H9 (cell line): ENCODE results near the gene PODXL2. TPM values are rescaled to one million over a fixed set of nuclear protein-coding genes. Genes with fewer than 3 reads are reported as not detected.
A peak's percentile ranks its signal among the peaks of the same experiment; 100 is the strongest.

Experiments used
- DNase-seq: peaks from one replicate; pipeline ENCODE4 v3.0.0-alpha.2; 2017
- H2AFZ ChIP-seq: one replicate; pipeline ENCODE4 v1.6.1; 2013; ENCODE audit warnings: mild to moderate bottlenecking, low read length, control low read depth, moderate library complexity
- H2AK5ac ChIP-seq: 2 replicates; pipeline ENCODE4 v1.6.1; 2013; ENCODE audit warnings: low read length, control low read depth, mixed read lengths; ENCODE audit not compliant: insufficient read length
- H2BK120ac ChIP-seq: one replicate; pipeline ENCODE4 v1.6.1; 2013; ENCODE audit warnings: low read depth, mild to moderate bottlenecking, low read length, control low read depth, inconsistent platforms; ENCODE audit not compliant: poor library complexity, severe bottlenecking
- H2BK12ac ChIP-seq: 2 replicates; pipeline ENCODE4 v1.6.1; 2013; ENCODE audit warnings: low read length, control low read depth, mixed read lengths, low read depth; ENCODE audit not compliant: insufficient read length
- H2BK15ac ChIP-seq: 2 replicates; pipeline ENCODE4 v1.6.1; 2013; ENCODE audit warnings: low read depth, low read length, control low read depth
- H2BK20ac ChIP-seq: one replicate; pipeline ENCODE4 v1.6.1; 2013; ENCODE audit warnings: low read depth, mild to moderate bottlenecking, low read length, control low read depth, inconsistent platforms; ENCODE audit not compliant: poor library complexity, severe bottlenecking
- H2BK5ac ChIP-seq: 2 replicates; pipeline ENCODE4 v1.6.1; 2013; ENCODE audit warnings: low read length, control low read depth, mixed read lengths; ENCODE audit not compliant: insufficient read length
- H3K14ac ChIP-seq: 2 replicates; pipeline ENCODE4 v1.6.1; 2013; ENCODE audit warnings: low read length, control low read depth; ENCODE audit not compliant: insufficient read depth
- H3K18ac ChIP-seq: 2 replicates; pipeline ENCODE4 v1.6.1; 2013; ENCODE audit warnings: low read depth, mild to moderate bottlenecking, mixed read lengths, low read length, control low read depth; ENCODE audit not compliant: insufficient read length
- H3K23ac ChIP-seq: 2 replicates; pipeline ENCODE4 v1.6.1; 2013; ENCODE audit warnings: low read length, control low read depth, mixed read lengths, low read depth; ENCODE audit not compliant: insufficient read length
- H3K23me2 ChIP-seq: 2 replicates; pipeline ENCODE4 v1.6.1; 2013; ENCODE audit warnings: low read depth, mild to moderate bottlenecking, mixed read lengths, low read length, control low read depth; ENCODE audit not compliant: insufficient read length, poor library complexity, severe bottlenecking
- H3K27ac ChIP-seq: 2 replicates; pipeline ENCODE4 v1.5.1; 2013; ENCODE audit warnings: low read length, control low read depth, mixed read lengths, low read depth; ENCODE audit not compliant: insufficient read length
- H3K27me3 ChIP-seq: 2 replicates; pipeline ENCODE4 v1.6.1; 2013; ENCODE audit warnings: low read length, control low read depth, inconsistent platforms; ENCODE audit not compliant: insufficient read depth
- H3K4ac ChIP-seq: 2 replicates; pipeline ENCODE4 v1.6.1; 2013; ENCODE audit warnings: low read depth, mild to moderate bottlenecking, control low read depth, inconsistent platforms, low read length, moderate library complexity
- H3K4me1 ChIP-seq: 2 replicates; pipeline ENCODE4 v1.6.1; 2013; ENCODE audit warnings: low read length, control low read depth, inconsistent platforms; ENCODE audit not compliant: insufficient read depth
- H3K4me2 ChIP-seq: 2 replicates; pipeline ENCODE4 v1.6.1; 2013; ENCODE audit warnings: low read length, control low read depth, mixed read lengths; ENCODE audit not compliant: insufficient read length, insufficient read depth
- H3K56ac ChIP-seq: 2 replicates; pipeline ENCODE4 v1.6.1; 2013; ENCODE audit warnings: low read depth, mild to moderate bottlenecking, mixed read lengths, low read length, control low read depth; ENCODE audit not compliant: insufficient read length
- H3K79me1 ChIP-seq: 2 replicates; pipeline ENCODE4 v1.6.1; 2013; ENCODE audit warnings: low read depth, mild to moderate bottlenecking, moderate library complexity, low read length, control low read depth, inconsistent platforms; ENCODE audit not compliant: insufficient read depth, poor library complexity, severe bottlenecking
- H3K79me2 ChIP-seq: 2 replicates; pipeline ENCODE4 v1.6.1; 2013; ENCODE audit warnings: low read length, control low read depth, inconsistent platforms; ENCODE audit not compliant: insufficient read depth
- H3K9ac ChIP-seq: 2 replicates; pipeline ENCODE4 v1.6.1; 2013; ENCODE audit warnings: low read length, control low read depth, mixed read lengths; ENCODE audit not compliant: insufficient read length; ENCODE audit errors: extremely low read depth
- H3K9me3 ChIP-seq: one replicate; pipeline ENCODE4 v1.6.1; 2013; ENCODE audit warnings: low read depth, low read length, inconsistent platforms; ENCODE audit not compliant: control insufficient read depth
- H3T11ph ChIP-seq: one replicate; pipeline ENCODE4 v1.6.1; 2013; ENCODE audit warnings: mild to moderate bottlenecking, low read length, control low read depth, inconsistent platforms
- H4K20me1 ChIP-seq: one replicate; pipeline ENCODE4 v1.6.1; 2013; ENCODE audit not compliant: control insufficient read depth, insufficient read length, insufficient read depth
- H4K5ac ChIP-seq: 2 replicates; pipeline ENCODE4 v1.6.1; 2013; ENCODE audit warnings: low read depth, mild to moderate bottlenecking, mixed read lengths, low read length, control low read depth; ENCODE audit not compliant: insufficient read length
- H4K8ac ChIP-seq: replicated peaks from 2 replicates; pipeline ENCODE4 v1.6.1; 2013; ENCODE audit warnings: low read length, control low read depth, mixed read lengths, low read depth; ENCODE audit not compliant: insufficient read length
- H4K91ac ChIP-seq: 2 replicates; pipeline ENCODE4 v1.6.1; 2013; ENCODE audit warnings: low read depth, mild to moderate bottlenecking, moderate library complexity, mixed read lengths, low read length, control low read depth; ENCODE audit not compliant: insufficient read length
- H3K27ac Mint-ChIP-seq, 3 experiments: 2 replicates in 2 of 3; 3 replicates in 1 of 3; pipeline ENCODE4 v1.8.0; 2020 to 2021; ENCODE audit warnings: mixed read lengths in 3 of 3, mild to moderate bottlenecking in 1 of 3, moderate library complexity in 1 of 3
- H3K27me3 Mint-ChIP-seq: 2 replicates; pipeline ENCODE4 v1.8.0; 2021; ENCODE audit warnings: low read depth, mild to moderate bottlenecking, moderate library complexity, mixed read lengths
- H3K36me3 Mint-ChIP-seq, 3 experiments: 2 replicates in 2 of 3; 3 replicates in 1 of 3; pipeline ENCODE4 v1.8.0; 2020 to 2021; ENCODE audit warnings: low read depth in 3 of 3, mixed read lengths in 3 of 3; ENCODE audit not compliant: insufficient read depth in 1 of 3
- H3K4me1 Mint-ChIP-seq, 2 experiments: 2 replicates each; pipeline ENCODE4 v1.8.0; 2020; ENCODE audit warnings: mixed read lengths in 2 of 2
- H3K4me3 Mint-ChIP-seq, 2 experiments: 2 replicates in 1 of 2; 3 replicates in 1 of 2; pipeline ENCODE4 v1.8.0; 2020 to 2021; ENCODE audit warnings: mild to moderate bottlenecking in 2 of 2, mixed read lengths in 2 of 2, moderate library complexity in 1 of 2
- H3K9me3 Mint-ChIP-seq, 2 experiments: 2 replicates in 1 of 2; 3 replicates in 1 of 2; pipeline ENCODE4 v1.8.0; 2020; ENCODE audit warnings: mild to moderate bottlenecking in 2 of 2, mixed read lengths in 2 of 2, moderate library complexity in 1 of 2
- WGBS: extraction: QIAGEN DNeasy Blood & Tissue Kit; methylation state at CpG from one replicate; pipeline ENCODE4 v1.1.7; 2013; ENCODE audit warnings: missing lambda C conversion rate, low lambda C conversion rate, mixed read lengths; ENCODE audit not compliant: insufficient read length; ENCODE audit errors: extremely low coverage; 5-methylcytosine and 5-hydroxymethylcytosine counted together
- total RNA-seq: library from RNA; stranded (reverse); gene quantifications from 2 replicates; pipeline ENCODE4 v1.2.1, GENCODE V29; 2021
- TF ChIP-seq, protein P1 (sequence below): fragments of 200-600 bp; sonication (generic); conservative IDR thresholded peaks from 3 replicates; pipeline ENCODE4 v1.8.0; 2021; ENCODE audit warnings: antibody characterized with exemption, mild to moderate bottlenecking

Gene PODXL2
- total RNA-seq, 1 experiment from 2014 or later: 24.6 TPM

DNA sequence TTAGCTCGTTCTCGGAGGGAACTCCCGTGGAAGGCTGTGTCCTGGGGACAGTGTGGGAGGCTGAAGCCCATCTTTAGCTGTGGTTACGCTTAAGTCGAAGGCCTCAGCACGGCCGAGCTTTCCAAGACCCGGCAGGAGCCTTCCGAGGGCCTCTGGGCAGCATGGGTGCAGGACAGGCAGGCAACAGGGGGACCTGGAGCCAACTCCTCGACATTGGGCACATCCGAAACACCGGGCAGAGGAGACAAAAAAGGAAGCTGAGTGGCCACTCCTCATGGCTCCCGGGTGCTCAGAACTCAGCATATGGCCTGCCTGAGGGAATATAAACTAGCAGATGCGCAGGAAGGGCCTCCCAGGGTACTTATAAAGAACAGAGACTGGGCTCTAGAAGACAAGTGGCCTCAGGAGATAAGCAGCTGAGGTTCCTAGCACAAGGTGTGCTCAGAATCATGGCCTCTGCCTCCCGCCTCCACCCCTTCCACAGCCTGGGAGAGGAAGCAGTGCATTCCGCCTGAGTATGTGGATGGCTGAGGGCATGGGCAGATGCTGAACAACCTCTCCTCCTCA lies 77.9 kb downstream of the PODXL2 start:
- Histone ChIP-seq H3K18ac (no peak overlapping the region), H3K14ac (no peak overlapping the region), H2BK12ac (no peak overlapping the region), H2AK5ac (no peak overlapping the region), H3K4me2 (no peak overlapping the region), H3T11ph (no peak overlapping the region), H3K23ac (no peak overlapping the region), H3K79me2 (no peaks in the 10 kb centered on the region), H4K8ac (no peak overlapping the region), H2AFZ (no peak overlapping the region), H3K4ac (no peak overlapping the region), H3K27ac (no peak overlapping the region), H4K5ac (no peak overlapping the region), H3K56ac (no peak overlapping the region), H2BK120ac (no peak overlapping the region), H4K20me1 (no peaks in the 10 kb centered on the region), H3K79me1 (no peaks in the 10 kb centered on the region), H3K9me3 (no peaks in the 10 kb centered on the region), H3K4me1 (no peaks in the 10 kb centered on the region), H2BK5ac (no peak overlapping the region), H2BK20ac (no peak overlapping the region), H3K23me2 (no peaks in the 10 kb centered on the region), H4K91ac (no peak overlapping the region), H3K27me3 (no peaks in the 10 kb centered on the region), H3K9ac (no peak overlapping the region), H2BK15ac (no peak overlapping the region)
- Mint-ChIP-seq H3K4me3 (no peak overlapping the region), H3K4me1 (peaks cover 20 to 27% of the 10 kb centered on the region in 2 experiments), H3K9me3 (peaks cover 3 to 10% of the 10 kb centered on the region in 2 experiments), H3K36me3 (0 out of 7 replicates have a peak, but pooled peaks cover 0 to 6% (median 2%) of the 10 kb centered on the region in 3 experiments), H3K27me3 (peaks cover 2% of the 10 kb centered on the region), H3K27ac (no peak overlapping the region; a peak in 2 of 7 replicates)
- DNase-seq: peak; percentile 24
- WGBS: no CpG with 5 or more reads among the region's 16 CpGs
- TF ChIP-seq, protein P1, sequence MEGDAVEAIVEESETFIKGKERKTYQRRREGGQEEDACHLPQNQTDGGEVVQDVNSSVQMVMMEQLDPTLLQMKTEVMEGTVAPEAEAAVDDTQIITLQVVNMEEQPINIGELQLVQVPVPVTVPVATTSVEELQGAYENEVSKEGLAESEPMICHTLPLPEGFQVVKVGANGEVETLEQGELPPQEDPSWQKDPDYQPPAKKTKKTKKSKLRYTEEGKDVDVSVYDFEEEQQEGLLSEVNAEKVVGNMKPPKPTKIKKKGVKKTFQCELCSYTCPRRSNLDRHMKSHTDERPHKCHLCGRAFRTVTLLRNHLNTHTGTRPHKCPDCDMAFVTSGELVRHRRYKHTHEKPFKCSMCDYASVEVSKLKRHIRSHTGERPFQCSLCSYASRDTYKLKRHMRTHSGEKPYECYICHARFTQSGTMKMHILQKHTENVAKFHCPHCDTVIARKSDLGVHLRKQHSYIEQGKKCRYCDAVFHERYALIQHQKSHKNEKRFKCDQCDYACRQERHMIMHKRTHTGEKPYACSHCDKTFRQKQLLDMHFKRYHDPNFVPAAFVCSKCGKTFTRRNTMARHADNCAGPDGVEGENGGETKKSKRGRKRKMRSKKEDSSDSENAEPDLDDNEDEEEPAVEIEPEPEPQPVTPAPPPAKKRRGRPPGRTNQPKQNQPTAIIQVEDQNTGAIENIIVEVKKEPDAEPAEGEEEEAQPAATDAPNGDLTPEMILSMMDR: no peak
